ENCODE measurements around the gene BTBD18. TPM values are rescaled to one million over a fixed set of nuclear protein-coding genes. Genes with fewer than 3 reads are reported as not detected.

BTBD18 gene
- total RNA-seq, 6 donors from 2014 or later = not detected

DNA sequence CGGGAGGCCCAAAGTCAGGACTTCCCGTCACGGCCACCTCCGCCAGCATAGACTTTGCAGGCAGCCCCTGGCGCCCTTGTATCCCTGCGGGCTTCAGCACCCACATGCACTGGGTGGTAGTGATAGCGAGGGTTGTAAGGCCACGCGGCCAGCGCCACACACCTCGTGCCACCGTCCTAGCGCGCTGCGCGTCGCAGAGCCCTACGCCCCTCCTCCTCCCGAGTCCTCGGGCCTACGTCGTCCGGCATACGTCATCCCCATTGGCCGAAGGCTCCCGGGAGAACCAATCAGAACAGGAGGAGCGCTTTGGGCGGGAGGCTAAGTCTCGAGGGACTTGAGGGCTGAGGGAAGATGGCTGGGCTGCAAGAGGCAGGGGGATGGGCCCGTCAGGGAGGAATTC, 1.3 kb upstream of the BTBD18 start:
- WGBS, 2 donors = 96 to 97% methylated on average over 30 of the region's 30 CpGs
- DNase-seq (peak in 1 of 2 donors; percentile 77), ATAC-seq (ENCODE audit: low FRiP score in 2 of 2) (peak; percentile 17 to 45)

DNA sequence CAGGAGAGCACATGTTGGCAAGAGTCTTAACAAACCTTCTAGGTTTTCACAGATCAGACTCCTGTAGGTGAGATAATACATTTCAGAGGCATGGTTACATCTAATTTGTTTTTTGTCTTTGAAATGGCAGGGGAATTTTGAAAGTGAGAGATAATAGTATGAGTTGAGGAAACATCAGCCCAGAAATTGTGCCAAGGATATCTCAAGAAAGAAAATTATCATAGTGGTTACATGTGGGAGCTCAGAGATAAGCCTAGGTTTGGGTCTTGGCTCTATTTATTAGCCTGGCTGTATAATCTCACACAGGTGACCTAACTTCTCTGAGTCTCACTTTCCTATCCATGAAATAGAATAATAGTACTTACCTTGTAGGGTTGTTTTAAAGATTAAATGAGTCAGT, 443 bp downstream of the BTBD18 start:
- no peak for DNase-seq
- Histone ChIP-seq H3K27ac (peak overlapping the region in 1 of 4 donors; percentile 7), H3K4me3 (no peak overlapping the region), H3K4me1 (peaks cover 0 to 11% (median 5%) of the 10 kb centered on the region in 4 donors), H3K36me3 (peaks cover 0 to under 1% (median 0%) of the 10 kb centered on the region in 4 donors), H3K9me3 (no peaks in the 10 kb centered on the region), H3K27me3 (no peaks in the 10 kb centered on the region)
- ATAC-seq (ENCODE audit: low FRiP score in 2 of 2) = no peak
- TF ChIP-seq POLR2AphosphoS5 (IDR thresholded peaks at IDR 0.05) = no peak

More for the DNA sequence above, 1.3 kb upstream of the BTBD18 start:
- Histone ChIP-seq H3K4me3 (no peak overlapping the region), H3K36me3 (no peaks in the 10 kb centered on the region), H3K4me1 (peaks cover 0 to 11% (median 5%) of the 10 kb centered on the region in 4 donors), H3K27ac (no peak overlapping the region), H3K9me3 (no peaks in the 10 kb centered on the region), H3K27me3 (no peaks in the 10 kb centered on the region)
- no peak for TF ChIP-seq CTCF (IDR thresholded peaks at IDR 0.05)
- TF ChIP-seq POLR2A (IDR thresholded peaks at IDR 0.05) = no peak
- no peak for TF ChIP-seq EP300 (IDR thresholded peaks at IDR 0.05)
- no peak for TF ChIP-seq POLR2AphosphoS5 (IDR thresholded peaks at IDR 0.05)

DNA sequence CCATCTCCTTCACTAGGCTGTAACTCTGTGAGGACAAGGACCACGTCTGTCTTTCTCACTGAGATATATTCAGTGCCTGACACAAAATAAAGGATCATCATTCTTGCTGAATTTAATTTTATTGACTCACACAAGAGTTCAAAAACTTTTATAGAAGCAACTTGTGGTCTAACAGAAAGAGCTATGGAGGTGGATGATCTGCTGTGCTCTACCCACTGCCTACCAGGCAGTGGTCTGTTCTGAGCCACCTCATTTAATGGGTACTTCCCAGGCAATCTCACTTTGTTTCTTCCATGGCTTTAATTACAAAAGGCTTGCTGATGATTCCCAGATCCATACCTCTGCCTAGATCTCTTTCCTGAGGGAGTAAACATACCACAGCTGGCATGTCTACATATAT, 4.7 kb downstream of the BTBD18 start:
- no peak overlapping the region for H3K27ac ChIP-seq
- TF ChIP-seq POLR2A (IDR thresholded peaks at IDR 0.05) = no peak
- no peak for TF ChIP-seq EP300 (IDR thresholded peaks at IDR 0.05)
- no peak for TF ChIP-seq POLR2AphosphoS5 (IDR thresholded peaks at IDR 0.05)
- no peak for TF ChIP-seq CTCF (IDR thresholded peaks at IDR 0.05)
- peaks cover 2 to 33% (median 16%) of the 10 kb centered on the region in 4 donors for H3K36me3 ChIP-seq
- H3K27me3 ChIP-seq = no peaks in the 10 kb centered on the region
- no peak for DNase-seq
- no peak for ATAC-seq (ENCODE audit: low FRiP score in 2 of 2)
- H3K4me1 ChIP-seq = peaks cover 10 to 18% (median 16%) of the 10 kb centered on the region in 4 donors
- H3K9me3 ChIP-seq = no peaks in the 10 kb centered on the region
- 95 to 100% methylated on average over 1 of the region's 1 CpG for WGBS, 2 donors
- H3K4me3 ChIP-seq = no peak overlapping the region

GRCh38 chr11:57745206-57745605, 6.4 kb downstream of the BTBD18 start:
- no peak overlapping the region for H3K4me3 ChIP-seq
- no peaks in the 10 kb centered on the region for H3K9me3 ChIP-seq
- ATAC-seq (ENCODE audit: low FRiP score in 2 of 2) (no peak), DNase-seq (no peak)
- H3K36me3 ChIP-seq = peaks cover 2 to 33% (median 16%) of the 10 kb centered on the region in 4 donors
- no peaks in the 10 kb centered on the region for H3K27me3 ChIP-seq
- WGBS, 2 donors = 88 to 93% methylated on average over 5 of the region's 5 CpGs
- H3K4me1 ChIP-seq = peaks cover 9 to 21% (median 14%) of the 10 kb centered on the region in 4 donors
- TF ChIP-seq EP300 (IDR thresholded peaks at IDR 0.05) (no peak), POLR2AphosphoS5 (IDR thresholded peaks at IDR 0.05) (no peak), POLR2A (IDR thresholded peaks at IDR 0.05) (no peak)
- H3K27ac ChIP-seq = no peak overlapping the region

DNA sequence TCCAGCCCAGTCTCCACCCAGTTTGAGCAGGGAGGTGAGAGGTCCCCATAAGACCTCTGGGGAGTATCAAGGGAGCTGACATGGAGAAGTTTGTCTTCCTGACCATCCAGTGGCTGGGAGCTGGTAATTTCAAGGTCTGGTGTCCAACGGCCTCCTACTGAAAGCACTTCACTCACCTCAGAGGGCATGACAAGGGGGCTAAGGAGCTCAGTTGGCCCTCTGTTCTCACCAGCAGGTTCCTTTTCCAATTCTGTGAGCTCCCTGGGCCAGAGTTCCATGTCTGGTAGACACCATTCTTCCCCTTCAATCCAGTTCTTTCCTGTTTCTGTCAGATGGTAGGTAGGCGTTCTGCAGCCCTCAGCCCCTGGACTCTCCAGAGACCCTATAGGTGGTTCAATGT, 7.3 kb downstream of the BTBD18 start:
- peaks cover 9 to 21% (median 14%) of the 10 kb centered on the region in 4 donors for H3K4me1 ChIP-seq
- no peak overlapping the region for H3K4me3 ChIP-seq
- no peak for DNase-seq
- no peak overlapping the region for H3K27ac ChIP-seq
- no peaks in the 10 kb centered on the region for H3K27me3 ChIP-seq
- H3K9me3 ChIP-seq = no peaks in the 10 kb centered on the region
- peaks cover 2 to 35% (median 17%) of the 10 kb centered on the region in 4 donors for H3K36me3 ChIP-seq
- TF ChIP-seq POLR2A (IDR thresholded peaks at IDR 0.05) = no peak
- TF ChIP-seq POLR2AphosphoS5 (IDR thresholded peaks at IDR 0.05) = no peak
- no peak for TF ChIP-seq EP300 (IDR thresholded peaks at IDR 0.05)
- TF ChIP-seq CTCF (IDR thresholded peaks at IDR 0.05) = no peak
- no peak for ATAC-seq (ENCODE audit: low FRiP score in 2 of 2)
- WGBS, 2 donors = 88 to 94% methylated on average over 2 of the region's 2 CpGs

DNA sequence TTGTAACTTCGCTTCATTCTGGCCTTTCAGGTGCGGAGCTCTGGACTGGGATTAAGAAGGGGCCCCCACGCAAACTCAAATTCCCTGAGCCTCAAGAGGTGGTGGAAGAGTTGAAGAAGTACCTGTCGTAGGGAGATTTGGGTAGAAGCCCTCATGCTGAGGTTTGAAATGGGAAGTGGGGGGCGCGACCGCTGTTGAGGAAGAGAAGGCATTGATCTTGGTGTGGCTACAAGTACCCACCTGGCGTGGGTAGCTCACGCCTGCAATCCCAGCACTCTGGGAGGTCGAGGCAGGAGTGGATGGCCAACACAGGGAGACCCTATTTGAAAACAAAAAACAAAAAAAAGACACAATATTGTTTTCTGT, 9.5 kb downstream of the BTBD18 start:
- H3K9me3 ChIP-seq = no peaks in the 10 kb centered on the region
- no peaks in the 10 kb centered on the region for H3K27me3 ChIP-seq
- TF ChIP-seq POLR2AphosphoS5 (IDR thresholded peaks at IDR 0.05) = no peak
- TF ChIP-seq EP300 (IDR thresholded peaks at IDR 0.05) = no peak
- no peak for TF ChIP-seq CTCF (IDR thresholded peaks at IDR 0.05)
- TF ChIP-seq POLR2A (IDR thresholded peaks at IDR 0.05) = no peak
- peaks cover 2 to 56% (median 28%) of the 10 kb centered on the region in 4 donors for H3K36me3 ChIP-seq
- H3K4me1 ChIP-seq = peaks cover 9 to 21% (median 14%) of the 10 kb centered on the region in 4 donors
- H3K27ac ChIP-seq = peak overlapping the region; percentile 94 to 96 (median 95)
- peak overlapping the region; percentile 81 to 93 (median 87) for H3K4me3 ChIP-seq
- DNase-seq (no peak), ATAC-seq (ENCODE audit: low FRiP score in 2 of 2) (no peak)
- 1 to 2% methylated on average over 10 of the region's 10 CpGs for WGBS, 2 donors
